ENCODE results near the gene TTC28. TPM values are rescaled to one million over a fixed set of nuclear protein-coding genes. Genes with fewer than 3 reads are reported as not detected.
"Not testable (repeated sequence)": the region's sequence is repeated elsewhere in the genome, so short reads cannot be mapped to it uniquely, and the experiment has no call there.

The TTC28 gene
- total RNA-seq, 3 donors from 2014 or later: 0.66 to 0.90 (median 0.71) TPM

DNA sequence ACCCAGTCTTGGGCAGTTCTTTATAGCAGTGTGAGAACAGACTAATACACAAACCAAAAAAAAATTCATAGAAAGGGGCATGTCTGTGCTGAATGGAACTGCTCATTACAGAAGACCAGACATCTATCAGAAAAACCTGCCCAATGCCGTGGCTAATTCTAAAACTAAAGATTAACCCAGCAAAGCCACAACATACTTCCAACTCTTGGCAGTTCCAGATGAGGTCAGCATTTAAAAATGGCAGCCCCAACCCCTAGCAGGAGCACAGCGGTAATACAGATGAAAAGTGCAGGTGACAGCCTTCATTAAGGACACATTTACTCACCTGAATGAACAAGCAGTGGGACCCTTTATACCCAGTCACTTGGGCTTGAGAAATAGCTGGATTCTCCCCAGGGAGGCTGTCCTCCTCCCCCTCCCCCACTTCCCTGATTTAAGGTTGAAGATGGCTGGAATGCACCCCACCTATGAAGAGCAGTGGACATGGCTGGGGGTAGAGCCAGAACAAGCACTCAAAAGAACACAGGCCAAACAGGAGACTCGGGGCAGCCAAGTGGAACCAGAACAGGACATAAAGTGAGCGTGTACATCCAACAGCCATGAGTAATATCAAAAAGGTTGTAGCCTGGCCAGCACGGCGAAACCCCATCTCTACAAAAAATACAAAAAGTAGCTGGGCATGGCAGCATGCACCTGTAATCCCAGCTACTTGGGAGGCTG, 13.6 kb upstream of the TTC28 start:
- H3K9me3 Mint-ChIP-seq; H3K4me3 Mint-ChIP-seq; H3K27me3 Mint-ChIP-seq (ENCODE audit: low read depth); H3K4me1 Mint-ChIP-seq (ENCODE audit: low read depth); ATAC-seq; DNase-seq: not testable (repeated sequence)
- H3K36me3 Mint-ChIP-seq (ENCODE audit: insufficient read depth): peaks cover 23% of the 10 kb centered on the region

DNA sequence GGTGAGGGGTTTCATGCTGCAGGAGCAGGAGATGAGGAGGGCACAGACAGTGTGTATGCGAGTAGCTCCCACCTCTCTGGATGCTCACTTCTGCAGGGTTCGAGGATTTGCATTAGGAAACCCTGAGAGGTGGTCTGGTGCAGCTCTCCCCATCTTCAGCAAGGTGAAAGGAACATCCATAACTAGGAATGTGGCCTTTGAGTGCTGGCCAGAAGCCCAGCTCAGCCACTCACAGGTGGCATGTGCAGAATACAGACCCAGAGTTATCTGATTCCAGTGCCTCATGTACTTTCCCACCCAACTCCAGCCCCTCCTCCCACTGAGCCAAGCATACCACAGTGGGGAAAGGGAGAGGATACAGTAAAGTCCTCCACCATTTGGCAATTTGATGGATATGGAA, 10.2 kb upstream of the TTC28 start:
- not testable (repeated sequence) for DNase-seq; H3K9me3 Mint-ChIP-seq; H3K4me1 Mint-ChIP-seq (ENCODE audit: low read depth); H3K27me3 Mint-ChIP-seq (ENCODE audit: low read depth); ATAC-seq; H3K4me3 Mint-ChIP-seq
- H3K36me3 Mint-ChIP-seq (ENCODE audit: insufficient read depth): peaks cover 19% of the 10 kb centered on the region

DNA sequence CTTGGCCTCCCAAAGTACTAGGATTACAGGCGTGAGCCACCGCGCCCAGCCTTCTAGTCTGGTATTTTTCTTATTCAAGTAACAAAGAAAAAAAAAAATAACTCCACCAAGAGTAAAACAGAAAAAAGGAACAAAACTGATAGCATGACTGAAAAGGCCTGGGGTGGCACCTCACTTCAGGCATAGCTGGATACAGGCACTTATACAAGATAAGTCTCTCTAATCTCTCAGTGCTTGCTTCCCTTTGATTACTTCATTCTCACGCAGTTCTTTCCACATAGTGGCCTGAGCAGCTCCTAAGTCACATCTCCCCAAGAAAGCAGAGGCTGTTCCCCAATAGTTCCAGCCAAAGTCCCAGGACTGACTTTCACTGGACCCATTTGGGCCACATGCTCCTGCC, 3.3 kb upstream of the TTC28 start:
- H3K4me1 Mint-ChIP-seq (ENCODE audit: low read depth); H3K4me3 Mint-ChIP-seq; H3K9me3 Mint-ChIP-seq; H3K36me3 Mint-ChIP-seq (ENCODE audit: insufficient read depth); ATAC-seq; DNase-seq: not testable (repeated sequence)
- H3K27me3 Mint-ChIP-seq (ENCODE audit: low read depth): peaks cover 59% of the 10 kb centered on the region

DNA sequence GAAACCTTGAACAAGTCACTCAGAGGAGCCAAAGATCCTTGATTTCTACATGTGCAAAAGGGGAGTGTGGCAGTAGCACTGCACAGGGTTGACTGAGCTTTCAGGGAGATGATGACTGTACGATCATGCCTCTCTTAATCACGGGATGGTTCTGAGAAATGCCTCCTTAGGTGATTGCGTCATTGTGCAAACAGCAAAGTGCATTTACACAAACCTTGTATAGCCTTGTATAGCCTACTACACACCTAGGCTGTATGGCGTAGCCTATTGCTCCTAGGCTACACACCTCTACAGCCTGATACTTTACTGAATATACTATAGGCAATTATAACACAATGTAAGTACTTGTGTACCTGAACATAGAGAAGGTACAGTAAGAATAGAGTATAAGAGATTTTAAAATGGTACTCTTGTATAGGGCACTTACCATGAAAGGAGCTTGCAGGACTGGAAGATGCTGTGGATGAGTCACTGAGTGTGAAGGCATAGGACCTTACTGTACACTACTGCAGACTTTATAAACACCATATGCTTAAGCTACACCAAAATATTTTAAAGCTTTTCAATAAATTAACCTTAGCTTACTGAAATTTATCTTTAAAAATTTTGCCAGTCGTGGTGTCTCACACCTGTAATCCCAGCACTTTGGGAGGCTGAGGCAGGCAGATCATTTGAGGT, 1.3 kb upstream of the TTC28 start:
- not testable (repeated sequence) for DNase-seq; ATAC-seq; H3K4me1 Mint-ChIP-seq (ENCODE audit: low read depth); H3K36me3 Mint-ChIP-seq (ENCODE audit: insufficient read depth); H3K4me3 Mint-ChIP-seq; H3K9me3 Mint-ChIP-seq
- peaks cover 67% of the 10 kb centered on the region for H3K27me3 Mint-ChIP-seq (ENCODE audit: low read depth)

DNA sequence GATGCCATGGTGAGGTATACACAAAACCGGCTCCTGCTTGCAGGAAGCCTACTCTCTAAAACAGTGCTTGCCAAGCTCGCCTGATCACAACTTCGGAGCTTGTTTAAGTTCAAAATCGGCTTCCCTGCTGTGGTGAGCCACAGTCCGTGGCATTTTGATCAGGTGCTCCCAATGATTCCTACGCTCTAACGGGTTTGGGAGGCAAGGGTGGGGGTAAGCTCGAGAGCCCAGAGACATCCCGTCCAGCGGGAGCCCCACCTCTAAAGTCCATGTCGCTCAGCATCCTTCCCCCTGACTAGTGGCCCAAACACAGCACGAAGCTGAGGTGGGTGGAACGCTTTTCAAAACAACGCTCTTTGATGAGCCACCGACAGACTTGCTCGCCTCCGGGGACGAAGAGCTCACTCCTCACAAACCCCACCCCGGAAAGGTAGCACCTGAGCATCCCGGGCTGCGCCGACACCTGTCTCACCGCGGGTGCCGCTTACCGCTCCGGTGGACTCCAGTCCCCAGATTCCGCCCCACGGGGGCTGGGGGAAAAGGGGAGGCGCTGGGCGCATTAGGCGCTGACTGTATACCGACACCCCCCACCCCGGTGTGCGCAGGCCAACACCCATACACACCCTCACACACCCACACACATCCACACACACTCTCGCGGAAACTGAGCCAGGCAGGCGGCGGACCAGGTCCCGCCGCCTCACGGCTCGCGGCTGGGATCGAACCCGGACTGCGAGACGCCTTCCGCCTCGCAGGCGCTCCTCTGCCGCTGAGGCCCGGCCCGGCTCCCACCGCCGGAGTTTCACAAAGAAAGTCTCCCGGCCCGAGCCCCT, 646 bp downstream of the TTC28 start:
- H3K36me3 Mint-ChIP-seq (ENCODE audit: insufficient read depth); DNase-seq; H3K9me3 Mint-ChIP-seq; ATAC-seq: not testable (repeated sequence)
- Mint-ChIP-seq H3K4me3 (peak overlapping the region; percentile 59), H3K27me3 (ENCODE audit: low read depth) (peaks cover 77% of the 10 kb centered on the region), H3K4me1 (ENCODE audit: low read depth) (peaks cover 18% of the 10 kb centered on the region)

DNA sequence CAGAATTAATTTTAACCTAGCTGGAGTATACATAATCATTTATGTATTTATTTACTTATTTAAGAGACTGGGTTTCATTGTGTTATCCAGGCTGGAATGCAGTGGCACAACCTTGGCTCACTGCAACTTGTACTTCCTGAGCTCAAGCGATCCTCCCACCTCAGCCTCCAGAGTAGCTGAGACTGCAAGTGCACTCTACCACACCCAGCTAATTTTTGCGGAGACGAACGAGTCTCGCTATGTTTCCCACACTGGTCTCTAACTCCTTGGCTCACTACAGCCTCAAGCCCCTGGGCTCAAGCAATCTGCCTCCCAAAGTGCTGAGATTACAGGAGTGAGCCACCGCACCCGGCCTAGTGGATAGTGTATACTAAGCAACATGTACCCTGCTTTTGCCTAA, 1.5 kb downstream of the TTC28 start:
- not testable (repeated sequence) for DNase-seq; H3K9me3 Mint-ChIP-seq; ATAC-seq; H3K36me3 Mint-ChIP-seq (ENCODE audit: insufficient read depth)
- peaks cover 78% of the 10 kb centered on the region for H3K27me3 Mint-ChIP-seq (ENCODE audit: low read depth)
- peak overlapping the region; percentile 26 for H3K4me3 Mint-ChIP-seq
- peaks cover 25% of the 10 kb centered on the region for H3K4me1 Mint-ChIP-seq (ENCODE audit: low read depth)

DNA sequence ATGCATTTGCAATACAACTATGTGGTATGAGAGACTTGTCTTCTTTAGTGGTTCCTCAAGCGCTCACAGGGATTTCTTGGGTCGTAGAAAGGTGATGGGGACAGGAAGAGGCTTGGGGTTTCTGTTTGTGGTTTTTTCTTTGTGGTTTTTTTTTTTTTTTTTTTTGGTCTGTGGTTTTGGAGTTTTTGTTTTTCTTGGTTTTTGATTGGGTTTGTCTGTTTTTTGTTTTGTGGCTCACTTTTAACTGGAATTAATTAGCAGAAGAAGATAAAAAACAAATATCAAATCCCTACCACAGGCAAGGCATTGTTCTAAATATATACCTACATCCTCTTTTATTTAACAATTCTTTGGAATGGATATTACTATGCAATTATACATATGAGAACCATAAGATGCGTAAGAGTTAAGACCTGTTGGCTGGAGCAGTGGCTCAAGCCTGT, 5.5 kb downstream of the TTC28 start:
- Mint-ChIP-seq H3K4me1 (ENCODE audit: low read depth) (peaks cover 23% of the 10 kb centered on the region), H3K4me3 (peak overlapping the region; percentile 71), H3K9me3 (peaks cover 5% of the 10 kb centered on the region), H3K27me3 (ENCODE audit: low read depth) (peaks cover 66% of the 10 kb centered on the region), H3K36me3 (ENCODE audit: insufficient read depth) (no peaks in the 10 kb centered on the region)
- ATAC-seq (peak; percentile 54 to 82), DNase-seq (no peak)

DNA sequence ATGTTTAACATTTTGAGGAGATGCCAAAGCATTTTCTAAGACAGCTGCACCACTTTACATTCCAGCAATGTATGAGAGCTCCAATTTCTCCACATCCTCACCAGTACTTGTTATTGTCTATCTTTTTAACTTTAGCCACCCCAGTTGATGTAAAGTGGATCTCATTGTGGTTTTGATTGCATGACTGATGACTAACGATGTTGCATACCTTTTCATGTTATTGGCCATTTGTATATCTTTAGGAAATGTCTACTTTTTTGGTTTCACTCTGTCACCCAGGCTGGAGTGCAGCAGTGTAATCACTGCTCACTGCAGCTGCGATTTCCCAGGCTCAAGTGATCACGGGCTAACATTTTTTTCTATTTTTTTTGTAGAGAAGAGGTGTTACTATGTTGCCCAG, 8.9 kb downstream of the TTC28 start:
- peaks cover 5% of the 10 kb centered on the region for H3K9me3 Mint-ChIP-seq
- ATAC-seq (no peak), DNase-seq (no peak)
- H3K4me1 Mint-ChIP-seq (ENCODE audit: low read depth): peaks cover 19% of the 10 kb centered on the region
- H3K36me3 Mint-ChIP-seq (ENCODE audit: insufficient read depth): no peaks in the 10 kb centered on the region
- H3K27me3 Mint-ChIP-seq (ENCODE audit: low read depth): peaks cover 41% of the 10 kb centered on the region
- H3K4me3 Mint-ChIP-seq: no peak overlapping the region

DNA sequence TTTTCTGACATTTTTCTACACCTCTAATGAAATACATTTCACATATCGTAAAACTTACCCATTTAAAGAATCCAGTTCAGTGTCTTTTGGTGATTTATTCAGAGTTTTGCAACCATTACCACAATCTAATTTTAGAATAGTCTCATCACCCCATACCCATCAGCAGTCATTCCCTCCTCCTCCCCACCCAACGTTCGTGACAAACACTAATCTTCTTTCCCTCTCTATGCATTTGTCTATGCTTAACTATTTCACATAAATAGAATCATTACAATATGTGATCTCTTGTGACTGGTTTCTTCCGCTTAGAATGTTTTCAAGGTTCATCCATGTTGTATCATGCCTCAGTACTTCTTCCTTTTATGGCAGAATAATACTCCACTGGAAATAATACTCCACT, 9.5 kb downstream of the TTC28 start:
- Mint-ChIP-seq H3K27me3 (ENCODE audit: low read depth) (peaks cover 35% of the 10 kb centered on the region), H3K4me1 (ENCODE audit: low read depth) (peaks cover 18% of the 10 kb centered on the region), H3K36me3 (ENCODE audit: insufficient read depth) (no peaks in the 10 kb centered on the region), H3K9me3 (peaks cover 5% of the 10 kb centered on the region), H3K4me3 (no peak overlapping the region)
- ATAC-seq (no peak), DNase-seq (no peak)

DNA sequence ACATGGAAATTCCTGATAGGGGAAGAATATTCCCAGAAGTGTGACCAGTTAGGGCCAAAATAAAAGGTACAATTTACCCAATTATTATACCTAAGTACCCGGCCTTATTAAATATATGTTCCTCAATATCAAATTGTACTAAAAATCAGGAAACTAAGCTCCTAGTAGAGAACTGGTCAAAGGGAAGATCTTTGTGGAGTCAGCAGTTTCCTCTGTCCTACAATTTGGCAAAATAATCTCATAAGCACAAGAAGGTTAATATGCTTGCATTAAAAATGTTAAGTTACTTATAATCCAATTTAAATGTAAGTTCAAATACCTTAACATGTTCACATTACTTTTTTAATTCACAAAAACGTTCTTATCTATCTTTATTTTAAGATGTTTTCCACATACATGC, 10.3 kb downstream of the TTC28 start:
- ATAC-seq (no peak), DNase-seq (no peak)
- H3K9me3 Mint-ChIP-seq: peaks cover 5% of the 10 kb centered on the region
- peaks cover 29% of the 10 kb centered on the region for H3K27me3 Mint-ChIP-seq (ENCODE audit: low read depth)
- no peaks in the 10 kb centered on the region for H3K36me3 Mint-ChIP-seq (ENCODE audit: insufficient read depth)
- peaks cover 13% of the 10 kb centered on the region for H3K4me1 Mint-ChIP-seq (ENCODE audit: low read depth)
- no peak overlapping the region for H3K4me3 Mint-ChIP-seq

DNA sequence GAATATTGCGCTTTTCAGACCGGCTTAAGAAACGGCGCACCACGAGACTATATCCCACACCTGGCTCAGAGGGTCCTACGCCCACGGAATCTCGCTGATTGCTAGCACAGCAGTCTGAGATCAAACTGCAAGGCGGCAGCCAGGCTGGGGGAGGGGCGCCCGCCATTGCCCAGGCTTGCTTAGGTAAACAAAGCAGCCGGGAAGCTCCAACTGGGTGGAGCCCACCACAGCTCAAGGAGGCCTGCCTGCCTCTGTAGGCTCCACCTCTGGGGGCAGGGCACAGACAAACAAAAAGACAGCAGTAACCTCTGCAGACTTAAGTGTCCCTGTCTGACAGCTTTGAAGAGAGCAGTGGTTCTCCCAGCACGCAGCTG, 16.1 kb downstream of the TTC28 start:
- not testable (repeated sequence) for H3K4me1 Mint-ChIP-seq (ENCODE audit: low read depth); H3K9me3 Mint-ChIP-seq; H3K36me3 Mint-ChIP-seq (ENCODE audit: insufficient read depth); H3K4me3 Mint-ChIP-seq; ATAC-seq; DNase-seq
- peaks cover 25% of the 10 kb centered on the region for H3K27me3 Mint-ChIP-seq (ENCODE audit: low read depth)

DNA sequence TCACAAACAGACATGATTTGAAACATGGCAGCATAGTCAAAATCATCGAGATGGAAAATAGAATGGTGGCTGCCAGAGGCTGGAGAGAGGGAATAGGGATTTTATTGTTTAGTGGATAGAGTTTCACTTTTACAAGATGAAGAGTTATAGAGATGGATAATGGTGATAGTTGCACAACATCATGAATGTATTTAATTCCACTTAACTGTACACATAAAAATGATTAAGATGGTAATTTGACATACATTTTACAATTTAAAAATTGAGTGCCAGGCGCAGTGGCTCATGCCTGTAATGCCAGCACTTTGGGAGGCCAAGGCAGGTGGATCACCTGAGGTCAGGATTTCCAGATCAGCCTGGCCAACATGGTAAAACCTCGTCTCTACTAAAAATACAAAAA, 21.2 kb downstream of the TTC28 start:
- H3K9me3 Mint-ChIP-seq: no peaks in the 10 kb centered on the region
- H3K27me3 Mint-ChIP-seq (ENCODE audit: low read depth): peaks cover 63% of the 10 kb centered on the region
- H3K4me3 Mint-ChIP-seq: no peak overlapping the region
- DNase-seq (no peak), ATAC-seq (no peak)
- no peaks in the 10 kb centered on the region for H3K4me1 Mint-ChIP-seq (ENCODE audit: low read depth)
- H3K36me3 Mint-ChIP-seq (ENCODE audit: insufficient read depth): no peaks in the 10 kb centered on the region

DNA sequence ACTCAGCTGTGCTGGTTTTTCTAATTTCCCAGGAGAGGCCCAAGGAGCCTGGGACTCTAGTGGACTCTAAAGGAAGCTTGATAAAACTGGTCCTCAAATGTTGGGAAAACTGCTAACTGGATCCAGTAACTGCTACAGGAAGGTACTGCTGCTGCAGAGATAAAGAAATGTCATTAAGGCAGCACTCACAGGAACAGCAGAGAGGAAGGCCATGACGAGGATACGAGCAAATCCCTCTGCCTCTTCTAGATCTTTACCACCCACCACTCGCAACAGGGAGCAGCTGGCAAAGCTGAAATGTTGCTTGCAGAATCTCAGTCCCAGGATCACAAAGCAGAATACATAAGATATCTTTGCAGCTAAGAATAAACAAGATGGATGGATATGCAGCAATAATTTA, 23.5 kb downstream of the TTC28 start:
- Mint-ChIP-seq H3K36me3 (ENCODE audit: insufficient read depth) (no peaks in the 10 kb centered on the region), H3K9me3 (no peaks in the 10 kb centered on the region), H3K4me1 (ENCODE audit: low read depth) (no peaks in the 10 kb centered on the region), H3K27me3 (ENCODE audit: low read depth) (peaks cover 62% of the 10 kb centered on the region), H3K4me3 (no peak overlapping the region)
- DNase-seq (no peak), ATAC-seq (no peak)

DNA sequence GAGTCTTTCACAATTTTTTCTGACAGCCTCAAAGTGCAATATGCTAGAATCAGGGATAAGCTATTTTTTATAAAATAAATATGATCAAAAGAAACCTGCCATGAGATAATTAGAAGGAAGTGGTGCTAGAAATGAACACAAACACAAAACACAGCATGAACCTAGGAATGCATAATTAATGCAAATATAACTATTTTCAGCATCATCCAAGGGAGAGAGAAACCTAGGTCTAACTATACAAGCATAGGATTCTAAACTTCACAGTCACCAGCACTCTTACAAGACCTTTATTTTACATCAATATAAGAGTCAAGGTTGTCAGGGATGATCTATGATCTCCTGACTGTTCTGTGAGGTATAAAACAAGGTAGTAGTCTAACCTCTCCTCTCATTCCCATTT, 29.2 kb downstream of the TTC28 start:
- Mint-ChIP-seq H3K4me3 (no peak overlapping the region), H3K27me3 (ENCODE audit: low read depth) (peaks cover 50% of the 10 kb centered on the region), H3K36me3 (ENCODE audit: insufficient read depth) (no peaks in the 10 kb centered on the region), H3K4me1 (ENCODE audit: low read depth) (no peaks in the 10 kb centered on the region), H3K9me3 (no peaks in the 10 kb centered on the region)
- DNase-seq (no peak), ATAC-seq (no peak)

All from activated T-cell treated with anti-CD3 and anti-CD28 coated beads, Interleukin-2, amount 50 U/mL, for 4 hours (primary cell).